Hematopoietic multipotent progenitor cell treated with erythropoietin and hydrocortisone succinate and interleukin-3 and kit ligand, for 15 days (in vitro differentiated cells): Measurements from ENCODE around the gene CTNNA2.
"Not testable (repeated sequence)": the region's sequence is repeated elsewhere in the genome, so short reads cannot be mapped to it uniquely, and the experiment has no call there.

Experiments
- DNase-seq: peaks from one replicate; pipeline ENCODE4 v3.0.0-alpha.2; 2015; ENCODE audit warnings: low spot score

Gene CTNNA2

DNA sequence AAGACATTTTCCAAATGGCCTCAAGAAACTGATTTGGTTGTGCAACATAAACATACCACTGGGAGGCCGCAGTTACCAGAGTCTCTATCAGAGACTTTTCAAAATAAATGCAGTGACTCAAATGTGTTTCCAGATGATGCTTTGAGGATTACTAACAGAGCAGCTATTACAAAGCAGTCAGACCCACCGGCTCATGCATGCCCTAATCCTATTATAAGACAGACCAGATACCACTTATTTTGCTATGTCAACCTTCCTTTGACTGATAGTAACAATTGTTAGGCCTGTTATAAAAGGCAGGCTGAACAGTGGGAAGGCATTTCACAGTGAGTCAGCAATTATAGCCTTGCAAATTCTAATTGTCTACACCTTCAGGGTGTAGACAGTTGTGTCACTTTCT lies 574.0 kb downstream of the CTNNA2 start:
- no peak for DNase-seq

DNA sequence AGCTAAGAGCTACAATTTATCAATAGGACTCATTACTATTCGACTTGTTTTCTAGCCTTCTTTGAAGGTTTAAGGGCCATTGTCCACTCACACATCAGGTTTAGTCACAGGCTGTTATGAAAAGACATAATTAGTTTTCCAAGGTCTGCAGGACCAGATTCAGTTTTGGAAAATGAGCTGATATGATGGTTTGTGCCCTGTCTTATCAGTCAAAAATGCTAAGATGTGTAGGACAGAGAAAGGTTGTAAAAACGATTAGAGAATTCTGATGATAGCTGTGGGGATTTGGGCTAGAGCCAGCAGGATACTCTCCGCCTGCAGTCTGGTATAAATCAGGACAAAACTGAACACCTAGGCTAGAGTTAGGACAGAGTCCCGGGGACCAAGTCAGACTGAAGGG lies 578.4 kb downstream of the CTNNA2 start:
- no peak for DNase-seq

DNA sequence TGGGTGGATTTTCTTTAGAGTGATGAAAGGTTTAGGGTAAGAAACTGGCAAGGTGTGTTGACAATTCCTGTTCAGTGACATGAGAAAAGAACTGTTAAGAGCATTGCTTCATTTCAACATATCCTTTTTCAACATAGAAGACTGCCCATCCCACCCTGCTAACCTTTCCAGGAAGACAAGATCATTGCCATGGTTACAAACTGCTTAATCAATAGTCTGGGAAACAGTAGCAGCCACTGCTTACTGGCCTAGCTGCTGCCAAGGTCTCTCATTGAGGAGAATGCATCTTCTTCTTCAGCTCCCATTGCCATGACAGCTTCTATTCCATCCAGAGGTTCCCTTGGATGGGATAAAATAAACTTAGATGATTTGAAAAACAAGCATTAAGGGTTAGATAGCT lies 579.6 kb downstream of the CTNNA2 start:
- DNase-seq: no peak

DNA sequence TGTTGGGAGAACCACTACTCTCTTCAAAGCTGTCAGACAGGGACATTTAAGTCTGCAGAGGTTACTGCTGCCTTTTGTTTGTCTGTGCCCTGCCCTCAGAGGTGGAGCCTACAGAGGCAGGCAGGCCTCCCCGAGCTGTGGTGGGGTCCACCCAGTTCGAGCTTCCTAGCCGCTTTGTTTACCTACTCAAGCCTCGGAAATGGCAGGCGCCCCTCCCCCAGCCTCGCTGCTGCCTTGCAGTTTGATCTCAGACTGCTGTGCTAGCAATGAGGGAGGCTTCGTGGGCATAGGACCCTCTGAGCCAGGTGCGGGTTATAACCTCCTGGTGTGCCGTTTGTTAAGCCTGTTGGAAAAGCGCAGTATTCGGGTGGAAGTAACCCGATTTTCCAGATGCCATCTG lies 585.7 kb downstream of the CTNNA2 start:
- not testable (repeated sequence) for DNase-seq

DNA sequence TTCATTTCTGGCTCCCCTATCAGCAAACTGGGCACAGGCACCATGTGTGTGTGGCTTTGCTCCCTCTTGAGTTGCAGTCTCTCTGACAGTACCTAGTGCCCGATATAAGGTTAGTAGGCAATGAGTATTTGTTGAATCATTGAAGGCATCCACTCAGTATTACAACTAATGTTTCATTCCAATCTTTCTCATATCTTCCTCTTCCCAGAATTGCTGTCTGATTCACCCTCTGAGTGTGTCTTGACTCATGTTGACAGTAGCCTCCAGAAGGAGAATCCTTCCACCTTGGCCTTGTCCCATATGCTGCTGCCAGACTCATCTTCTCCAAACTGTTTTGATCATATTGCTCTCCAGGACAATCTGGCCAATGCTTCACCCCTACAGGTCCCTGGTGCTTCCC lies 589.2 kb downstream of the CTNNA2 start:
- DNase-seq: no peak

DNA sequence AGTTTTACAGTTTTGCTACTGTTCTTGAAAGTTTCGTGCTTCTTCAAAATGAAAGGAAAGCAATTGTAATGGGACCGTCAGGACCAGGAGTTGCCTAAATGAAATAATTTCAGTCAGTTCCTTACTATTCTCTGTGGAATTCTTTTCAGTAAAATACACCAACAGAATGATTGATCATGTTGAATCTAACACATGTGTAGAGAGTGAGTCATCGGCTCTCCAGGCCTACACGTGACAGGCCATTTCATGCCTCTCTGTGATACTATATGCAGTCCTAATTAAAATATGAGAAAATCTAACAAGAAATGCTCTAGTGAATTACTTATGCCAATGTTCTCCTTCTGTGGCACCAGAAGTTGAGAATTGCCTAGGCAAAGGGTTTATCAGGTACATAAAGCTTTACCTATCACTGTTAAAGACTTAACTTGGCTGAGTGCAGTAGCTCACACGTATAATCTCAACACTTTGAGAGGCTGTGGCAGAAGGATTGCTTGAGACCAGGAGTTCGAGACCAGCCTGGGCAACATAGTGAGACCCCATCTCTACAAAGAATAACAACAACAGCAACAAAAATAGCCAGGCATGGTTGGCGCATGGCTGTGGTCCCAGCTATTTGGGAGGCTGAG lies 592.3 kb downstream of the CTNNA2 start:
- DNase-seq: no peak

DNA sequence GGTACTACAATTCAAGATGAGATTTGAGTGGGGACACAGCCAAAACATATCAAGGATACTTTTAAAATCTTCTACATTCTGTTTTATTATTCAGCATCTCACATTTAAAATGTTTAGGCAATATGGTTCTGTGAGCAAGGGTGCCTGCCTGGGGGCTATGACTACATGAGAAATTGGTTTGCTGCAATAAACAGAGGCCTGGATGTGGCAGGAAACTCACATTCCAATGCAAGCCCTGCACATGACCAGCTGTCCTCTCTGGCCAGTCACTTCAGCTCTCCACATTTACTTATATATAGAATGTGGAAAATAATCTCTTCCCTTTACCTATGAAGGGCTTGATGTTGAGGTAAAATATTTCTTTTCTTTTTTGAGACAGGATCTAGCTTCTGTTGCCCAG lies 598.3 kb downstream of the CTNNA2 start:
- no peak for DNase-seq

DNA sequence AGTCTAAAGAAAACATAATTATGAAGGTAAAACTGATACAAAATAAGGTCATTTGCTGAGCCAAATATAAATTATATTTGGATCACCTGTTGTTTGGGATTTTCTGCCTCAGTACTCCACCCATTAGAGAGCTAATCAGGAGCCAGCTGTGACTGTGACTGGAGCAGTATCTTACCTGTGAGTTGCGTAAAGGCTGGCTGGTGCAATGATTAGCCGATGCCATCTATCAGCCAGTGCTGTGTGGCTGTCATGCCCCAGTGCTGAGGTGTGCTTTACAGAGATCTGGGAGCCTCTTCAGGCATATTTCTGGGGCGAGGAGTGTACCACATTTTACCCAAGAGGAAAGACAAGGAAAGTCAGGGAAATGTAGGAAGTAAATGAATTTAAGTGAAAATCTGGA lies 599.9 kb downstream of the CTNNA2 start:
- no peak for DNase-seq

DNA sequence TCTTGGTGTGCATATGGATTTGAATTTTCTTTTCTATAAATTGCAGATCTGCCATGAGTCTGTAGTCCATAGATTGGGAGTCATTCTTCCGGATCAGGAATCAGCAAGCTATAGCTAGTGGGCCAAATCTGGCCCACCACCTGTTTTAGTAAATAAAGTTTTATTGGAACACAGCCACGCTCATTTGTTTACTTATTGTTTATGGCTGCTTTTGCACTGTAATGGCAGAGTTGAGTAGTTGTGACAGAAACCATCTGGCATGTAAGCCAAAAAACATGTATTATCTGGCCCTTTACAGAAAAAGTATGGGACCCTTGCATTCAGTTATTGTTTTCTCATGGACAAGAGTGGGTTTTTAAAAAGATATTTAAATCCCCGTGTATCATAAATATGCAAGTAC lies 600.5 kb downstream of the CTNNA2 start:
- DNase-seq: no peak

DNA sequence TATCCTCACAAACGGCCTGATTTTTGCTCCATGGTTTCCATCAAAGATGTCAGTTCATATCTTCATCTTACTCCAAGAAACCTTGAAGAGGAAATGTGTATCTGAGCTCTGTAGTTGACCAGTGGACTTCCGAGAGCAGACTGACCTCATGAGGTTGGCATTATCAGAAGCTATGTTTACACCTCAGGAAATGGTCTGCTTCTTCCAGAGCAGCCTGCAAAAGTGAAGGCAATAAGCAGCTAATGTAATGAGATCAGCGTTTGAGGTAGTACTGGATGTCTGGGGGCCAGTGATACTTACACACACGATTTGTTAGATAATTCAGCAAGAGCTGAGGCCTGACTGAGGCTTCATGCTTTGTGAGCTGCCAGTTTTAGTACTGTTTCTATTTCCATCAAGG lies 602.0 kb downstream of the CTNNA2 start:
- no peak for DNase-seq

DNA sequence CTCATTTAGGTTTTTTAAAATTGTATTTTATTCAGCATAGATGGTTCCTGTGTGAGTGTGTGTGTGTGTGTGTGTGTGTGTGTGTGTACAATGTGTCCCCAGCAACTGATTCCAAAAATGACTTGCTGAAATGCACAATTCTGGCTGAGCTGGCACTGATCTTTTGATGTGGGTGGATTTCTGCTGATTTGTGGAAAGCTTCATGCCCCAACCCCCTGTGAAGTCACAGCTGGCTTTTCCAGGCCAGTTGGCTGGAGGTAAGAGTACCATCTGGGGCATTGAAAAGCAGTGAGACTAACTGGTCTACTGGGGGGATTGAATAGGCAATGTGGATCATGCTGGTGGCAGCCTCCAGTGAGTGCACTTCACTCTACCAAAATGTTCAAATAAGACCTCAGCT lies 604.5 kb downstream of the CTNNA2 start:
- no peak for DNase-seq

DNA sequence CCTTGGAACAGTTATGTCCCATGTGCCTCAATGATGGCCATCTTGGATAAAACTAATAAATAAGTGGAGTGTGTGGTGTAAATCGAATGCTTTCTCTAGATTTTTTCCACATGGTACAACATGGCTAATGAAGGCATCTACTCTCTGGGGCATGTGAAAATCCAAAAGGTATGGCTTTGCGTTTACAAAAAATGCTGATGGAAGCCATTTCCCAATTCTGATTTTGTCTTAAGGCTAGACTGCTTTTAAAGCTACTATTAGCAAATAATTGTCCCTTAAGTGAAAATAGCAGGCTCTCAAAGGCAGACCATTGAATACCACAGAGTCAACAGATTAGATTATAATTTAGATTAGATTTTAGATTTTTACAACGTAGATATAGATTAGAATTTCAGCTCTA lies 608.0 kb downstream of the CTNNA2 start:
- DNase-seq: no peak

DNA sequence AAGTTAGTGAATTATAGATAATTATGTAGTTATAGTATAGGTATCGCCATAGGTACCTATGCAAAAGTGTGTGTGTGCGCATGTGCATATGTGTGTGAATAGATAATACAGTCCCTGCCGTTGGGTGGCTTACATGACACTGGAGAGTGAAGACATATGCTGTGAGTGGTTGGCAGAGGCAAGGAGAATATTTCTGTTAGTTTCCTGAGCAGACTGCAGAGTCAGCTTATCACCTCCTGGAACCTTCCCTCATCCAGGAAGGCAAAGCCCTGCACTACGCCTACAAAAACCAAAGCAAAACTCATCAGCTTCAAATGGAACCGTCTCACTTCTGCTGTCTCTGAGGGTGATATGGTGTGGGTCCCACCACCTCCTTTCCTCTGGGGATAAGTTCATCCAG lies 609.8 kb downstream of the CTNNA2 start:
- no peak for DNase-seq

DNA sequence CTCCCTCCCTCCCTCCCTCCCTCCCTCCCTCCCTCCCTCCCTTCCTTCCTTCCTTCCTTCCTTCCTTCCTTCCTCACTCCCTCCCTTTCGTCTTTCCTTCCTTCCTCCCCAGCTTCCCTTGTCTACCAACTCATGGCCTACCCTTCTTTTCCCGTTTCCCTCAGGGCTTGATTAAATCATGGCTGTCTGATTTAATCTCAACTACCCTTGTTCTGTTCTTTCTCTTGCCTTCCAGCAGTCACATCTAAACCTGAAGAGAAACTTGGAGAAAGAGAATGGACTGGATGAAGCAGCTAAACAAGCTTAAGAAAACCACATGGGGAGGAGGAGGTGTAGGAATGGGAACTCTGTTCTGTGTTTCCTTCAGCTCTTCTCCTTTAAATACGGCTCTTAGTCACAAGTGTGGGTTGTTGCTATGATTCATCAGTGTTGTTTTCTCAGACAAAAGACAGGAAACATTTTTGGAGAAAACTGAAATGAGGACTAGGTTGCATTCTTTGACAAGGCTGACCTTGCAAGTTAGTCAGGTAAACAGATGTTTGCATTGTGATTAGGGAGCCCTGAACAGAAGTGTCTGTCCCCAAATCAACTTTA lies 613.8 kb downstream of the CTNNA2 start:
- DNase-seq: no peak

DNA sequence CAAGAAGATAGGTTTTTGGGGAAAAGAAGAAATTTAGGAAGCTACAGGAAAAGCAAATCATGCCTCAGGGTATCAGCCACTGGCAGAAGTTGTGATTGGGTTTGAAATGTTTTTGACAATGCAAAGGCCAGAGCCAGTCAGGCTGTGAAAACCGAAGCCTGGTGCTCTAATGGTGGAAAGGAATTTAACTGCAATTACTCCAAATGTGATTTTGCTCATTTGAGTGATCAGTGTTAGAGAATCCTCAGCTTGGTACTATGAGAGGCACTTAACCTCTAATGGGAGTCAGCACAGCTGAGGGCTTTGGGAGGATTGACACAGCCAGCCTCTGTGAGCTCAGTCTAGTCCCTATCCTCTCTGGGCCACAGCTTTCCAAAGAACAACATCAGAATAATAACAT lies 615.2 kb downstream of the CTNNA2 start:
- no peak for DNase-seq

DNA sequence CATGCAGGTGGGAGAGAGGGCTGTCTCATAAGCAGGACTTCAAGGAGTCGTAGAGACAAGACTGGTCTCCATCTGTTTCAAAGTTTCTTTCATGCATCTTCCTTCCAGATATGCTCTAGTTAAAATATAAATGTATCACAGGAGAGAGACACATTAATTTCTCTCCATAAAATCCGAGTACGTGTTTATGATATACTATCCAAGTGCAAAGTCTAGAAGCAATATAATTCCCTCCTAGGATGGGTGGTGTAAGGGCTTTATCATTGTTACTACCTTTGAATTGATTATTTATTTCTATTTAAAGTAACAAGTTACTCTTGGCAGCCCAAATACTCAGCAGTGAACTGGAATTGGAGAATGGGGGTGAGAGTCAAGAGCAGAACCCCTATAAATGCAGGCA lies 619.4 kb downstream of the CTNNA2 start:
- no peak for DNase-seq

DNA sequence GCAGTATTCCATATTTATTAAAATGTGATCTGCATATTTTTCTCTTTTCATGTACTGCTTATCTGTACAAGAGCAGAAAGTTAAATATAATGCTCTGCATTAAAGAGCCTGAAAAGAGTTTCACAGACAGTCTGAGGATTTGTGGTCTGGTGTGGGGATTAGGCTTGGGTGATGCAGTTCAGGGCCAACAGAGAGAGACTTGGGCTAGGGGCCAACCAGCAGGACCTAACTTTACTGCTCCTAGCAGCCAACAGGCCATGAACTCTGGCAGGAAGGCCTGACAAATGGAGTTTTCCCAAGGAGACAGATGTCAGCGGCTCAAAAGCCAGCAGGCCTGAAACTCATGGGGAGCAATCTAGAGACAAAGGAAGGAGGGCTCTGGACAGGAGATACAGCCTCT lies 622.1 kb downstream of the CTNNA2 start:
- no peak for DNase-seq

DNA sequence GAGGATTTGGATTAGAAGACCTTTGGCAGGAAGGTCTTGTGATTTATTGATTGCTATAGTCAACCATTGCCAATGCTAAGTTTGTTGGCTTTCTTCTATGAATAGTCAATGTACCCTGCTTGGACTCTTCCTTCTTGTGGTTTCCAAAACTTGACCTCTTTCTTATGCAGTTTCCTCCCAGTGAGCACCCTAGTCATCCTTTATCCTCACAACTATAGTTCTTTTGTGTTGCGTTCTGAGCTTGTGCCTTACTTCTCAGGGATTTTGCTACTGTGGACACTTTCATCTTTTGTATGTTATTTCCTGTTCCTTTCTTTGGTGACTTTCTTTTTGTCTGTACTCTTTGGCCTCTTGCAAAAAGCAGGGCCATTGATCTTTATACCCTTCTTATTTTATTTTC lies 623.5 kb downstream of the CTNNA2 start:
- no peak for DNase-seq

DNA sequence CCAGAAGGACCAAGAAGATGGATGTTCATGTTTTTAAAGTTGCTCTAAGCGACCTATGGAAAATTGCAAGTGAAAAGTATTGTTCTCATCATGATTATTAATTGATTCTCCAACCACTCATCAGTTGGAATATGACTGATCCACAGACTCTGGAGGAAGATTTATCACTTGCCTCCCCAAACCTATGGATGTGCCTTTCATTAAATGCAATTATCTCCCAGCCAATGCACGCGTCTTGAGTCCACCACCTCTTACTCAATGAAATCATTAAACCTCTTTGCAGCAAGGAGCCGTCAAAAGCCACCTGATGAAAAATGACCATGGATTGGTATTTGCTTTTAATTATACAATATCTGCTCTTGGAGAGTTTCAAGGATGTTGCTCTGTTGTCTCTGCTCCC lies 626.1 kb downstream of the CTNNA2 start:
- DNase-seq: no peak

DNA sequence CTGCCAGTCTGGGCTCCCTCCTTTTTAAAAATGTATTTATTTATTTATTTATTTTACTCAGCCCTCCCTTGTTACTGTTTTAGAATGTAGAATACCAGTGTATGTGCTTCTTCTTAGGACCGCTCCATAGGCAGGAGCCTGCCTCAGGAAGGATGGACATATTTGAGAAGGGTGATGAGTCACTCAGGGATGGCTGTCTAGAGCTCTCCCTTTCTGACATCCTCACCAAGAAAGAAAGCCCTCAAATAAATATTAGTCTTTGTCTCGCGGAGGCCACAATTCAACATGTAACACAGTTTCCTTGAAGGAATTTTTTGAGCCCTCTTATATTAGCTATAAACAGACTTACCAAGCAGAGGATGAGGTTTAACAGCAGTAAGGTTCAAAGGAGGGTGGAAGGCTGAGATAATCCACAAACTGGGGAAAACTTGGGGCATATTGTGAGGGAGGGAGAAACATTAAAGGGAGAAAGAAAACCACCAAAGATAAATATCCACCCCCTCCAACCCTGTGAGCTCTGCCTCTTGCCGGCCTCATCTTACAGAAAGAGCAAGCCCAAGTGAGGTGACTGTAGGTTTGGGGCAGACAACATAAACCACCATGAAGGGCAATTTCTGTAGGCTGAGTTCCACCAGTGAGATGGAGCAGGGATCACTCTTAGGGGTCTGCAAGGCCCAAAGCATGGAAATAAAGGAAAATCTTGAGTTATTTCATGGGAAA lies 628.3 kb downstream of the CTNNA2 start:
- DNase-seq: no peak

DNA sequence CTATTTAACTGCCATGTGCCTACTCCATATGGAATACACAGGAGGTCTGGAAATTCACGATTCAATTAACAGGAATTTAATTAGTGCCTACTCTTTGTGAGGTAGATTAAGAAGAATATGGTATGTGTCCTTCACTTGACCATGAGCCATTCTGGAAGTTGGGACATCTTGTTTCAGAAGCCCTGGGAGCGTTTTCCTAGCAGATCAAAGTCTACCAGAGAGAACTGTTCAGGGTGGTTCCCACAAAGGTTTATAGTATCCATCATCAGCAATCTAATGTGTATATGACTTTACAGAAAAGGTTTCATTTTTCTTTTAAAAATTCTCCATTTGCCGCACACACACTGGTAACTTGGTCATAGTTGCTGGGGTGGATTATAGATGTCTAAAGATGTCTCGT lies 632.6 kb downstream of the CTNNA2 start:
- DNase-seq: no peak

DNA sequence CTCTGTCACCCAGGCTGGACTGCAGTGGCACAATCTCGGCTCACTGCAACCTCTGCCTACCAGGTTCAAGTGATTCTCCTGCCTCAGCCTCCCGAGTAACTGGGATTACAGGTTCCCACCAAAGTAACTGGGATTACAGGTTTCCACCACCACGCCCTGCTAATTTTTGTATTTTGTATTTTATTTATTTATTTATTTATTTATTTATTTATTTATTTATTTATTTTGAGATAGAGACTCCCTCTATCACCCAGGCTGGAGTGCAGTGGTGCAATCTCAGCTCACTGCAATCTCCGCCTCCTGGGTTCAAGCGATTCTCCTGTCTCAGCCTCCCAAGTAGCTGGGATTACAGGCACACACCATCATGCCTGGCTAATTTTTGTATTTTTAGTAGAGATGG lies 633.9 kb downstream of the CTNNA2 start:
- DNase-seq: not testable (repeated sequence)

DNA sequence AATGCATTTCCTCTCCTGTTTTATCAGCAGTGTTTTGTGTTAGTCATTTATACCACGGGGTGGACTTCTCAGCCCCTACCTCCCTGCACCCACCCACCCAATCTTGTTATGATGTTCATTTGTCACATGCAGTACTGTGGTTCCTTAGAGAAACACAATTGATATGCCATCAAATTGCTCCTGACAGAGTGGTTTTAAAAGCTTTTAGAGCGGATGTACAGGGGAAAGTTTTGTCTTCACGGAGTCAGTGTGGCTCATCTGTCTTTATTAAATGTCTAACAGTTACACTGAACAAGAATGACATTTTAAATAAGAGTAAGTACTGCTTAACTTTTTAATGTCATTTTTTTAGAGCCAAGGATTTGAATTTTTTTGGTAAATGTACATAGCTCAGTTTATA lies 634.8 kb downstream of the CTNNA2 start:
- DNase-seq: no peak

DNA sequence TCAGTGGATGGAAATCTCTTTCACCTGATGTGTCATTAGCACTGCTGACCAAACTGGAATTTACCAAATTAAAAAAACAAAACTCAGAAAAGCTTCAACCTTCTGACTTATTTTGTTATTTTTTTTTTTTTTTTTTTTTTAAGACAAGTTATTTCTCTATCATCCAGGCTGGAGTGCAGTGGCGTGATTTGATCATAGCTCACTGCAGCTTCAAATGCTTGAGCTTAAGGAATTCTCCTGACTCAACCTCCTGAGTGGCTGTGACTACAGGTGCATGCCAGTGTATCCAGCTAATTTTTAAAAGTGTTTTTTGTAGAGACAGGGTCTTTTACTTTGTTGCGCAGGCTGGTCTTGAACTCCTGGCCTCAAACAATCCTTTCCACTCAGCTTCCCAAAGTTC lies 636.1 kb downstream of the CTNNA2 start:
- DNase-seq: no peak
